ENCODE data around the gene IL22RA1.
A peak's percentile ranks its signal among the peaks of the same experiment; 100 is the strongest.

The IL22RA1 gene

GRCh38 chr1:24098102-24098501, 44.8 kb downstream of the IL22RA1 start:
- no peak for DNase-seq (ENCODE audit: low read depth in 2 of 2)

DNA sequence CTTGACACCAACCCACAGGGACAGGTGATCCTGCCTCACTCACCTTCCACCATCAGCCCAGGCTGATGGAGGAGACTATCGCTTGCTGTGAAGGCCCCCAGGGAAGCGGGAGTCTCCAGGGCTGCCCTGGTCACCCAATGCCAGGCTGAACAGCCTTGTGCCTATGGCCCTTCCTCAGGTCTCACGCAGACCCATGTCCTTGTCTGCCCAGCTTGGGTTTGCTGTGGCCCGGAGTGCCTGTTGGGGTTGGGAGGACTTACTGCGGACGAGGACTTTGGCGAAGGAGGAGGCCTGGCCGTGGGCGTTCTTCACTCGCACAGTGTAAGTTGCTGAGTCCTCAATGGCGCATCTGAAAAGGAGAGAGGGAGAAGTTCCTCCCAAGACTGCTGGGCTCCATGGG, 45.3 kb downstream of the IL22RA1 start:
- no peak for DNase-seq (ENCODE audit: low read depth in 2 of 2)

DNA sequence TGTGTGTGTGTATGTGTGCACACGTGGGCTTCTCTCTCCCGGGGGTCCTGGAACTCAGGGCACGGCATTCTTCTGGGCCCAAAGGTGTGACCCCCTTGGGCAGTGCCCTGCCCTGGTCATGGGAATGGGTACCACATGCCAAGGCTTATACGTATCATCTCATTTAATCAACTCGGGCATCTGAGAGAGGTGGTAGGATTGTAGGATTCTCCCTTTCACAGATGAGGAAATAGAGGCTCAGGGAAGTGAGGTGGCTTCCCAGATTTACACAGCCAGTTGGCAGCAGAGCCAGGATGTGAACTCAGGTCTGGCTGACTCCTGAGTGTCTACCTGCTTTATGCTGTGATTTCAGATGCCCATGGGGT, 46.2 kb downstream of the IL22RA1 start:
- DNase-seq (ENCODE audit: low read depth in 2 of 2): no peak

GRCh38 chr1:24096009-24096738, 46.8 kb downstream of the IL22RA1 start:
- no peak for DNase-seq (ENCODE audit: low read depth in 2 of 2)

DNA sequence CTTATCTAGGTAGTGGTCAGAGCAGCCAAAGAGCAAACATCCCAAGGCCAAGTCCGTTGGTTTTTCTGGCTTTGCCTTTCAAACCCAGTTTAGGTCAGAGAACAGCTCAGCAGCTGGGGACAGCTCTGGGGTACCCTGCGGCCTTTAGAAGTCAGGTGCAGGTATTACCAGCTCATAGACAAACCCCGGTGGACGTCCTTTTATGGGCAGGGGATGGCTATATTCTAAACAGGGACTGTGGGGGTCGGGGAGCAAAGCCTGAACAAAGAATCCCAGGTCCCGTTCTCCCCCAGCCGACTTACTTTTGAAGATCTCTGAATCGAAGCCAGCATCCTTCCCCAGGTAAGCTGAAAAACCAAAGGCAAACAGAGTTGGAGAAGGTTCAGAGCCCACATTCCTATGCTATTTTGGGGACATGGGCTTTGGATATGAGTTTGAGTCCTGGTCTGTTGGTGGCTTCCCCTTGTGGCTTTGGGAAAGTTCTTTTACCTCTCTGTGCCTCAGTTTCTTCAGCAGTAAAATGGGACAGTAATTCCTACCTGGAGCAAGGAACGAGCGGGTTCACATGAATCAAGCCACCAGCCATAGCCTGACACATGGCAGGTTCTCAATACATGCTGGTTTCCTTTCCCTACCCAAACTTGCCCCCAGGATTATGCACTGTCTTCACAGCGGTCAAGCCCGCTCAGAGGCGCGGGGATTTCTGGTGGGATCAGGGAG, 47.6 kb downstream of the IL22RA1 start:
- DNase-seq (ENCODE audit: low read depth in 2 of 2): no peak

DNA sequence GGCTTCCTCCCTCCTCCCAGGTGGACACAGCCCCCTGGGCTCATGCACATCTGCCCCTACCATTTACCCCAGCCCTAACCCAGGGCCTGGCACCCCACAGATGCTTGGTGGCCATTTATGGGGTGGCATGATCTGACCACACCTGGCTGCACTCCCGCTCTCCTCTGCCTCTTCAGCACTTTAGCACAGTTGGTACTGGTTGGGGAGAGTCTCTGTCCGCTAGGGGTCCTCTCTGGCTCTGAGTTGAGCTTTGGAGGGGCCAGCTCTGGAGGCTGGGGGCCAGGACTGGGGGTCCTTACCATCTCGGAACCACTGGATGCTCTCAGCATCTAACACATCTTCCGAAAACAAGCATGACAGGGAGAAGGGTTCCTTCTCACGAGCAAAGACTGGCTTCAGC, 48.4 kb downstream of the IL22RA1 start:
- DNase-seq (ENCODE audit: low read depth in 2 of 2): no peak

DNA sequence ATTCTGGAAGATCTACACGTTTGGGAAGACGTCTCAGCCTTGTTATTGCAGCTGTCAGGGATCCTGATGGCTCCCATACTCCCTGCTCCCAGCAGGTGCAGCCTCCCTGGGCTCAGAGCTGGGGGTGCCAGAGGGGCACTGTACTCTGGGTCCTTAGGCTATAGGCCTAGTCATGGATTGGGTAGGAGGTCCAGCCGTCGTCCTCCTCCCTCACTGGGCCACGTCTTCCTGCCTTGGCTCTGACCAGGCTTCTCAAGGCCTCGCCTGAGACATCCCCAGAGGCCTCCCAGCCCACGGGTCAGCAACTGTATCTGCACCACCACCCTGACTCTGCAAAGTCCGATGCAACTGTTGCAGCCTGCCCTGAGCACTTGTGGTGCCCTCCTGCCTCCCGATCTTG, 49.2 kb downstream of the IL22RA1 start:
- no peak for DNase-seq (ENCODE audit: low read depth in 2 of 2)

DNA sequence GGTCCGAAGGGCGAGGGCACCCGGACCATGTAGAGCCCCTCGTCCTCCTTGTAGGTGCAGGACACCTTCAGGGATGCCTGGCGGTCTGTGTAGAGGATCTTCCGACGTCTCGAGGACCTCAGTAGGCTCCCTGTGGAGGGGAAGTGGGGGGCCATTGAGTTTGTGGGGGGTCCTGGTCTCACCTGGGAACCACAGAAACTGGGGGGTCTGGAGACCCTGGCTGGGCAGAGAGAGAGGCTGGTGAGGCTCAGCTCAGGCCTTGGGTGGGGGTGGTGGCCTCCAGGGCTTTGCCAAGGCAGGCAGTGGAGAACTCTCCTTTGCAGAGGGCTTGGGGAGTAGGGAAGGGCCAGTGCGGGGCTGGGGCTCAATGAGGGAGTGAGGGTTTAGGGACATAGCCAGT, 50.0 kb downstream of the IL22RA1 start:
- DNase-seq (ENCODE audit: low read depth in 2 of 2): no peak

DNA sequence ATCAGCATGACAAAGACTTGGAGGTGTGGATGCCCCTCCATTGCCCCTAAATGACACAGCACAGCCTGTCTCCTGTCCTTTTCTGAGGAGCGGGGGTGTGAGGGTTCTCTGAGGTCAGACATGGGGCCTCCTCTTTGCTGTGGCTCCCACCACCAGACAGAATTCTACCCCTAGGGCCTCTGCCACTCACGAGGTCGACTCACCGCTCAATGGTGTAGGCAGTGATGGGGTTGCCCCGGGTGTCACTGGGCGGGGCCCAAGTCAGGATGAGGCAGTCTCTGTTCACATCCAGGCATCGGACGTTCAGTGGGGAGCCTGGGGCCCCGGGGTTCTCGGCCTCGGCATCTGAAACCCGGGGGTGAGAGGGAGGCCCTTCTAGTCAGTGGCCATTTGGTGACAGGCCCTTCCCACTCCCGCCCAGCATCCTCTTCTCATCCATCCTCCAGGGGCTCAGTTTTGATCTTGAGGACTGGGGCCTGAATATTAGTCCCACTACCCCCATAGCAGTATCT, 50.9 kb downstream of the IL22RA1 start:
- peak; percentile 11 to 21 for DNase-seq (ENCODE audit: low read depth in 2 of 2)

DNA sequence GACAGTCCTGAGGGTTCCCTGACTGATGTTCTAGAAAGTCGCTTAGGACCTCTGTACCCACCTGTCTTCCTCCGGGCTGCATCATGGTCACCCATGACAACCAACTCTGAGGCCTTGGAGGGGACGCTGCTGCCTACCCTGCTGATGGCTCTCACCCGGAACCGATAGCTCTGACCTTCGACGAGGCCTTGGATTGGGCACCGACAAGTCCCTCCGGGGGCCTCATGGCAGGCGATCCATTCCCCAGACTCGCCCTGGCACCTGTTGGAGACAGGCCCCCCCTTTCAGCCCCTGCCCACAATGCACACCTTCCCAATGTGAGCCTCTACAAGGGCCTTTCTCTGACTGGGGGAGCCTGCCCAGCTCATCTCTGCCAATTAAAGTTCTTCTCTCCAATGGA, 52.2 kb downstream of the IL22RA1 start:
- DNase-seq (ENCODE audit: low read depth in 2 of 2): no peak

- DNase-seq (ENCODE audit: low read depth in 2 of 2): no peak
Observed at GRCh38 chr1:24089743-24090555, 53.0 kb downstream of the IL22RA1 start.

DNA sequence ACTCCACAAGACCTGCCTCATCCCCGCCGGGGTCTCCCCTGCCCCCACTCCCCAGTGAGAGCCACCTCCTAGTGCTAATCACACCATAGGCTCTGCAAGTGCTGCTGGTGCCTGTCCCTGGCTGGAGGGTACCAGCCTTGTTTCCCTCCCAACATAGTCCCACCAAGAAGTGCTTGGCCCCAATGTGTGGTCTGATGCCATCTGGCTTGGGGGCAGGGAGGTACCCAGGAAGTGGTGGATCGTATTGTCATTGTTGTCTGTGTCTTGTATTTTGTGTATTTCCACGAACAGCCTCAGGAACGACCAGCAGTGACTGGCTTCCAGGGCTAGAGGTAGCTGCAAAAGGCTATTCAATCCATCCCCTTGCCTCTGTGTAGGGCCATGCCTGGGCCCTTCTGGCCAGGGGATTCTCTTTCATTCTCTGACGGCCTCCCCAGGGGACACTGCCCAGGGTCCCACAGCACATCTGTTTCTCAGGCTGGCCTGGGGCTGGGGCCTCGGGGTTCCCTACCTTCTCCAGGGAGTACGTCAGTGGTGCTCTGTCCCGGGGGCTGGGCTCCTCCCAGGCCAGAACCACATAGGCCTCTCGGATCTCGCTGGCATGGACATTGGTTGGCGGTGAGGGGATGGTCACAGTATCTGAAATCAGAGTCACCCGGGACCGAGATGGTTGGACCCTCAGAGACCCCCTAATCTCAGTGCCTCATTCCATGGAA, 53.8 kb downstream of the IL22RA1 start:
- DNase-seq (ENCODE audit: low read depth in 2 of 2): no peak

GRCh38 chr1:24086466-24086865, 56.5 kb downstream of the IL22RA1 start:
- no peak for DNase-seq (ENCODE audit: low read depth in 2 of 2)

DNA sequence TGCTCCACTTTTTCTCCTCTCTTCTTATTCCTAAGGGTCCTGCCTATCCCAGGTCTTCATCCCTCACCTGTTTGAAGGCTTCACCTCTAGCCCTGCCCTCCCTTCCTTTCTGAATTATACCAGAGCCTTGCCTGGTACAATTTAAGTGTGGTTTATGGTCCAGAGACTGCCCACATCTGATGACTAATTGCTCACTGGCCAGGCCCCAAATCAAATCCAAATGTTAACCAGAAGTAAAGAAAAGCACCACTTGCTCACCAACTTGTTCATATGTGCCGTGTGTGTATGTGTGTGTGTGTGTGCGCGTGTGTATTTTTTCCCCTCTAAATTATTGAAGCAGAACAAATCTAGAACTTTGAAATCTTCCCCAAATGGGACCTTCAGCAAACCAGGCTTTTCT, 57.4 kb downstream of the IL22RA1 start:
- DNase-seq (ENCODE audit: low read depth in 2 of 2): no peak

GRCh38 chr1:24085007-24085406, 57.9 kb downstream of the IL22RA1 start:
- DNase-seq (ENCODE audit: low read depth in 2 of 2): no peak

GRCh38 chr1:24084050-24084449, 58.9 kb downstream of the IL22RA1 start:
- no peak for DNase-seq (ENCODE audit: low read depth in 2 of 2)

GRCh38 chr1:24082372-24082771, 60.6 kb downstream of the IL22RA1 start:
- DNase-seq (ENCODE audit: low read depth in 2 of 2): no peak

- DNase-seq (ENCODE audit: low read depth in 2 of 2): no peak
Observed at GRCh38 chr1:24081190-24081589, 61.8 kb downstream of the IL22RA1 start.

- DNase-seq (ENCODE audit: low read depth in 2 of 2): no peak
Observed at GRCh38 chr1:24080131-24080530, 62.8 kb downstream of the IL22RA1 start.

DNA sequence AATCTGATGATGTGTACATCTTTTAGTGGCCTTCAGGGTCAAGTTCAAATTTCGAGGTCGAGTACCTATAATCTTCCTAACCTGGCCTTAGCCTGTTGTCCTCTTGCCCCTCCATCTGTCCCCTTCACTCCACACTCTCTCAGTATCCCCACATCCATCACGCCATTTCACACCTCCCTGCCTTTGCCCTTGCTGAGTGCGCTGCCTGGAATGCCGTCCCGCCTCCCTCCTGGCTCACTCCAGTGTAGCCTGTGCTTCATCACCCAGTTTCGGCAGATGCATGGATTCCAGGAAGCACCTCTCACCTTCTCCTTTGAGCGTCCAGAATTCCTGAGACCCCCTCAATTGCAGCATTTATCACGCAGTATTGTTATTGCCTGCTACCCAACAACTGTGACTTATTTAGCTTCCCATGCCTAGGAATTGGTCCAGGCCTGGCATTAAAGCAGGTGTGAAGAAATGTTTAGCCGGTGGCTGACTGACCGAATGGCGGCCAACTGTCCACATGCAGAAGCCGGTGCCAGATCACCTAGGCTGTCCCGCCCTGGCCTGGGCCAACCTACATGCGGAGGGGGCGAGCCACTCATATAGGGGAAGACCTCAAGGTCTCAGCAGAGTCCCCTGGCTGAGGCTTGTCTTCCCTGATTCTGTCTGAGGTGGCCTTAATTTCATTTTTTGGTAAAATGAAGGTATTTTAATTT, 65.5 kb downstream of the IL22RA1 start:
- no peak for DNase-seq (ENCODE audit: low read depth in 2 of 2)

GRCh38 chr1:24075946-24076345, 67.0 kb downstream of the IL22RA1 start:
- DNase-seq (ENCODE audit: low read depth in 2 of 2): no peak

GRCh38 chr1:24075590-24075854, 67.4 kb downstream of the IL22RA1 start:
- no peak for DNase-seq (ENCODE audit: low read depth in 2 of 2)
